Right hindlimb (tissue), 1 donor: ENCODE measurements around the gene TTPAL.

Experiments used
- DNase-seq: peaks from one replicate; pipeline ENCODE4 v3.0.0-alpha.2; 2018

The TTPAL gene

GRCh38 chr20:44502968-44503367 lies 27.3 kb downstream of the TTPAL start:
- no peak for DNase-seq

- no peak for DNase-seq
Measured at GRCh38 chr20:44504402-44505307, 29.0 kb downstream of the TTPAL start.

GRCh38 chr20:44509762-44510161 lies 34.1 kb downstream of the TTPAL start:
- DNase-seq, result no peak

GRCh38 chr20:44513871-44514270 lies 38.2 kb downstream of the TTPAL start:
- no peak for DNase-seq

GRCh38 chr20:44516491-44516890 lies 40.8 kb downstream of the TTPAL start:
- DNase-seq, result no peak

- DNase-seq, result no peak
Measured at GRCh38 chr20:44517454-44517853, 41.8 kb downstream of the TTPAL start.

- no peak for DNase-seq
Measured at GRCh38 chr20:44518248-44518647, 42.6 kb downstream of the TTPAL start.

GRCh38 chr20:44520881-44521280 lies 45.2 kb downstream of the TTPAL start:
- DNase-seq, result no peak

GRCh38 chr20:44521484-44522481 lies 46.1 kb downstream of the TTPAL start, which contains the start of gene SERINC3:
Gene SERINC3 (minus strand): TSS chr20:44522070. CDS start chr20:44521951, 119 bp downstream.
- peak; percentile 96 for DNase-seq

- no peak for DNase-seq
Measured at GRCh38 chr20:44522841-44523240, 47.2 kb downstream of the TTPAL start.

GRCh38 chr20:44523746-44524145 lies 48.1 kb downstream of the TTPAL start:
- no peak for DNase-seq

- no peak for DNase-seq
Measured at GRCh38 chr20:44526129-44526528, 50.5 kb downstream of the TTPAL start.

- no peak for DNase-seq
Measured at GRCh38 chr20:44527716-44528199, 52.1 kb downstream of the TTPAL start.

GRCh38 chr20:44528309-44528708 lies 52.6 kb downstream of the TTPAL start:
- no peak for DNase-seq

GRCh38 chr20:44532259-44532980 lies 56.7 kb downstream of the TTPAL start:
- no peak for DNase-seq

- DNase-seq, result no peak
Measured at GRCh38 chr20:44532981-44533331, 57.3 kb downstream of the TTPAL start.

- no peak for DNase-seq
Measured at GRCh38 chr20:44533928-44534327, 58.3 kb downstream of the TTPAL start.

- no peak for DNase-seq
Measured at GRCh38 chr20:44536175-44536574, 60.5 kb downstream of the TTPAL start.

- no peak for DNase-seq
Measured at GRCh38 chr20:44537993-44538392, 62.3 kb downstream of the TTPAL start.

- no peak for DNase-seq
Measured at GRCh38 chr20:44540834-44541233, 65.2 kb downstream of the TTPAL start.

GRCh38 chr20:44541992-44542391 lies 66.3 kb downstream of the TTPAL start:
- no peak for DNase-seq

GRCh38 chr20:44542890-44543289 lies 67.2 kb downstream of the TTPAL start:
- DNase-seq, result no peak

GRCh38 chr20:44543358-44543757 lies 67.7 kb downstream of the TTPAL start:
- no peak for DNase-seq
